HG02938 (cell line): Measurements from ENCODE around the gene TBC1D16.

Experiments used
- ATAC-seq: cut with Tn5 transposase; IDR thresholded peaks from one replicate; pipeline ENCODE4 v1.9.1; 2021; ENCODE audit warnings: mild to moderate bottlenecking, moderate library complexity; ENCODE audit not compliant: unreplicated experiment

Gene TBC1D16

GRCh38 chr17:79952901-79953300 lies 82.8 kb downstream of the TBC1D16 start:
- no peak for ATAC-seq

- ATAC-seq = no peak
Observed at GRCh38 chr17:79952265-79952877, 83.3 kb downstream of the TBC1D16 start.

- ATAC-seq = no peak
Observed at GRCh38 chr17:79951361-79952264, 84.1 kb downstream of the TBC1D16 start.

- ATAC-seq = no peak
Observed at GRCh38 chr17:79950751-79951150, 84.9 kb downstream of the TBC1D16 start.

GRCh38 chr17:79950306-79950705 lies 85.4 kb downstream of the TBC1D16 start:
- no peak for ATAC-seq

GRCh38 chr17:79949656-79950209 lies 85.9 kb downstream of the TBC1D16 start:
- no peak for ATAC-seq

- no peak for ATAC-seq
Observed at GRCh38 chr17:79948945-79949655, 86.6 kb downstream of the TBC1D16 start.

- ATAC-seq = no peak
Observed at GRCh38 chr17:79948406-79948944, 87.2 kb downstream of the TBC1D16 start.

- ATAC-seq = no peak
Observed at GRCh38 chr17:79947351-79948031, 88.2 kb downstream of the TBC1D16 start.

GRCh38 chr17:79946352-79947231 lies 89.1 kb downstream of the TBC1D16 start:
- no peak for ATAC-seq

- no peak for ATAC-seq
Observed at GRCh38 chr17:79945591-79946255, 89.9 kb downstream of the TBC1D16 start.

- ATAC-seq = no peak
Observed at GRCh38 chr17:79944821-79945391, 90.8 kb downstream of the TBC1D16 start.

GRCh38 chr17:79944251-79944812 lies 91.3 kb downstream of the TBC1D16 start:
- no peak for ATAC-seq

GRCh38 chr17:79943347-79944241 lies 92.1 kb downstream of the TBC1D16 start:
- ATAC-seq = no peak

- no peak for ATAC-seq
Observed at GRCh38 chr17:79942591-79943346, 92.9 kb downstream of the TBC1D16 start.

GRCh38 chr17:79942011-79942405 lies 93.7 kb downstream of the TBC1D16 start:
- no peak for ATAC-seq
